Superior temporal gyrus (tissue), 1 donor: Measurements from ENCODE around the gene LSP1.

Experiments
- DNase-seq: peaks from one replicate; pipeline ENCODE4 v3.0.0-alpha.2; 2016; ENCODE audit errors: extremely low spot score

LSP1 gene

GRCh38 chr11:1927026-1927847 lies 74.4 kb downstream of the LSP1 start:
- no peak for DNase-seq

- no peak for DNase-seq
Measured at GRCh38 chr11:1927848-1928469, 75.1 kb downstream of the LSP1 start.

GRCh38 chr11:1928470-1928890 lies 75.6 kb downstream of the LSP1 start:
- DNase-seq, result no peak

GRCh38 chr11:1928891-1929541 lies 76.1 kb downstream of the LSP1 start:
- no peak for DNase-seq

GRCh38 chr11:1929621-1930461 lies 77.0 kb downstream of the LSP1 start:
- no peak for DNase-seq

GRCh38 chr11:1930462-1930830 lies 77.6 kb downstream of the LSP1 start:
- DNase-seq, result no peak

- DNase-seq, result no peak
Measured at GRCh38 chr11:1931341-1932104, 78.6 kb downstream of the LSP1 start.

GRCh38 chr11:1932105-1932480 lies 79.2 kb downstream of the LSP1 start:
- no peak for DNase-seq

- DNase-seq, result no peak
Measured at GRCh38 chr11:1932681-1933080, 79.8 kb downstream of the LSP1 start.

GRCh38 chr11:1933416-1934334 lies 80.8 kb downstream of the LSP1 start:
- no peak for DNase-seq

- no peak for DNase-seq
Measured at GRCh38 chr11:1934335-1935155, 81.7 kb downstream of the LSP1 start.

GRCh38 chr11:1935156-1936071 lies 82.5 kb downstream of the LSP1 start:
- DNase-seq, result no peak

- DNase-seq, result no peak
Measured at GRCh38 chr11:1936072-1936780, 83.3 kb downstream of the LSP1 start.

GRCh38 chr11:1936781-1937615 lies 84.1 kb downstream of the LSP1 start:
- DNase-seq, result no peak

- DNase-seq, result no peak
Measured at GRCh38 chr11:1937616-1938342, 84.9 kb downstream of the LSP1 start.
